Left hindlimb (tissue), 1 donor: ENCODE measurements around the gene TENM3.
"Not testable (repeated sequence)": the region's sequence is repeated elsewhere in the genome, so short reads cannot be mapped to it uniquely, and the experiment has no call there.

Experiments used
- DNase-seq: peaks from one replicate; pipeline ENCODE4 v3.0.0-alpha.2; 2018

The TENM3 gene

DNA sequence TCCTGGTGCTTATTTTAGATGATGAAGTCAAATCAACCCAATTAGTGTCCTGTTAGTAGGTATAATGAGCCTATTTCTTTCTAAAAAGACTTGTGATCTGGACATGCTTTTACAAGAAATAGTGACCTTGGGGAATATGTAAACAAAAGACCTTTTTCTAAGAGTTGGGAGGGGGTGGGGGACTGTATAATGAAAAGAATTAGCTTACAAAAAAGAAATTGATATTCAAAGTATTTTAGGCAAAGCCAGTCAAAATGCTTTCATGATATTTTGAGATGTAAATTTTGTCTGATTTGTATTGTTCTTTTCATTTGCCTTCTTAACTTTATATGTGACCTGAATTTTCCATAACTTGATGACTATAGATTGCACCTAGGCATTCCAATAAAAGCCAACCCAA lies 559.4 kb downstream of the TENM3 start:
- DNase-seq: no peak

- DNase-seq: no peak
These were observed 560.0 kb downstream of the TENM3 start for GRCh38 chr4:182803235-182803634.

- DNase-seq: no peak
These were observed 560.9 kb downstream of the TENM3 start for GRCh38 chr4:182804131-182804530.

DNA sequence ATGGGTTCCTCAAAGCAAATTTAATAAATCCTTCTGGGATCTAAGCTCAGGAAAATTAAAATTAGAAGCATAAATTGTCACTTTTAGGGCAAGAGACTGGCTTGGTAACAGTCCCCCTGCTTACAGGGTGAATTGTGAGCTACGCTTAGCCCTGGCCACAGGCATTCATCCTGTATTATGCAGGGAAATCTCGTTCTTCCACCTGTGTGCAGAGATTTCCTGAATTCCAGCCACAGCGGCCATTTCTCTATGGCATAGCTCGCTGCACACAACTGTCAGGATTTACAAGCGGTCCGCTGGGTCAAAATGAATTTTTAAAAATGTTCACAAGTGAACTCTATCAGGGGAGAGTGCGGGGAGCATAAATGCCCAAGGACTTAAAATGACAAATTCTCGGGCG lies 562.1 kb downstream of the TENM3 start:
- no peak for DNase-seq

DNA sequence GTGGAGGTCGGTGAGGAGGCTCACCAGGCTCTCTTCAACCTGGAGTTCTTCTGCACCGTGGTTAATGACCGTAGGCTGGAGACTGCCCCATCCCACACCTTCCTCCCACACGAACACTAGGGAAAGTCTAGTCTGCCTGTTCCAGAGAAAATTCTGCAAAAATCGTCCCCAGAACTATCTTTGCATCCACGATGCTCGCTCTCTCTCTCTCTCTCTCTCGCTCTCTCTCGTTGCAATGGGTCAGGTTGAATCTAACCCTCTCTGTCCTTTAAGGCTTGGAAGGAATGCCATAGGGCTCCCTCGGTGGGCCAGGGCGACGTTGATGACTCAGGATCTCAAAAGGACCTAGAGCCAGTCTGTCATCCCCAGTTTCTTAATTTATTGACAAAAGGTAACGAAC lies 562.5 kb downstream of the TENM3 start:
- DNase-seq: no peak

GRCh38 chr4:182806259-182807252 lies 563.4 kb downstream of the TENM3 start:
- peak; percentile 90 for DNase-seq

- no peak for DNase-seq
These were observed 564.1 kb downstream of the TENM3 start for GRCh38 chr4:182807346-182807745.

DNA sequence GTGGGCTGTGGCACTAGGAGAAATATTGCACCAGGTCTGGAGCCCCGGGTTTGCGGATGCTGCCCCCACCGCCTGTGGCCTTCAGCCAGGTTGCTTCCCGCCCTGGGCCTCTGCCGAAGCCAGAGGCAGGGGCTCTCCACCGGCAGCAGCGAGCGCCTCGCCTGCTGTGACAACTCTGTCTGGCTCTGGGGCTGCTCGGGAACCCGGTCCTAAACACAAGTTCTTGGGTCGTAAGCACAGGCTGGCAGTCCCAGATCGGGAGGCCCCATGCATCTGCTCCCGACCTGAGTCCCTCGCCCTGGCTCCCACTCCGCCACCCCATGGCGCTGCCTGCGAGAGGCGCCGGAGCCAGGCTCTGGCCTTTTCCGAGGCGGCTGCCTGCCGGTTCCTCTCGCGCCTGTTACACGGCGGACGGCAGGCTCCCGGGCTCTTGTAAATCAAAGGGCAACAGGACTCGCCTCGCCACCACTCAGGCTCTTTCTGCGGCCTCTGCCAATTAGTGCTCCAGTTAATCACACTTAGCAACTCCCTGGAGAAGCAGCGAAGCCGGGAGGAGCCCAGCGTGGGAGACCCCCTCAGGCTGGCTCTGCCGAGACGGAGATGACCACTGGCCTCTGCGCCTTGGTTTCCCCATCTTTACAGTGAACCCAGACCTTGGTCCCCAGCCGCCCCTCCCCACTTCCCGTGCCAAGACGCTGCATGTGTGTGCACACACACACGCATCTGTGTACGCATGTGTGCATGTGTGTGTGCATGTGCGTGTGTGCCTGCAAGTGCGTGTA lies 564.8 kb downstream of the TENM3 start:
- DNase-seq: no peak

DNA sequence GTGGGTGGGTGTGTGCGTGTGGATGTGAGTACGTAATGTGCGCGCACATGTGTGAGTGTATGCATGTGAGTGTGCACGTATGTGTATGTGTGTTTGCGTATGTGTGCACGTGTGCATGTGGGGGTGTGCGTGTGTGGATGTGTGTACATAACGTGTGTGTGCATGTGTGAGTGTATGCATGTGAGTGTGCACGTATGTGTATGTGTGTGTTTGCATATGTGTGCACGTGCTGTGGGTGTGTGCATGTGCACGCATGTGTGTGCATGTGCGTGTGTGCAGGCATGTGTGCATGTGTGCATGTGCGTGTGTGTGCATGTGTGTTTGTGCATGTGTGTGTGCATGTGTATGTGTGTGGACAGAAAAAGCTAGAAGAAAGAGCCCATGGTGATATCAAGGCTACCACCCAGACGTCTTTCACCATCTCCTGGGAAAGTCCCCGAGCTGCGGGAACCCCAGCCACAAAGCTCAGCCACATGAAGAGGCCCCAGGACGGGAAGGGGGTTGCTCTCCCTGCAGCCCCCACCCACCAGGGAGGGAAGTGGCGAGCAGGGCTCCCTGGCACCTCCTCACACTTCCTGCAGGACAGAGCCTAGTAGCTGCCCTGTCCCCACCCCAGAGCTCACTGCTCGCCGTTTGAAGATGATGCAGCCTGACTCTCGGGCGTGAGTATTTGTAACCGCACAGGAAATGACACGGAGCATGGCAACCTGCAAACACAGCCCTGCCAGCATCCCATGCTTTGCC lies 565.6 kb downstream of the TENM3 start:
- DNase-seq: no peak

DNA sequence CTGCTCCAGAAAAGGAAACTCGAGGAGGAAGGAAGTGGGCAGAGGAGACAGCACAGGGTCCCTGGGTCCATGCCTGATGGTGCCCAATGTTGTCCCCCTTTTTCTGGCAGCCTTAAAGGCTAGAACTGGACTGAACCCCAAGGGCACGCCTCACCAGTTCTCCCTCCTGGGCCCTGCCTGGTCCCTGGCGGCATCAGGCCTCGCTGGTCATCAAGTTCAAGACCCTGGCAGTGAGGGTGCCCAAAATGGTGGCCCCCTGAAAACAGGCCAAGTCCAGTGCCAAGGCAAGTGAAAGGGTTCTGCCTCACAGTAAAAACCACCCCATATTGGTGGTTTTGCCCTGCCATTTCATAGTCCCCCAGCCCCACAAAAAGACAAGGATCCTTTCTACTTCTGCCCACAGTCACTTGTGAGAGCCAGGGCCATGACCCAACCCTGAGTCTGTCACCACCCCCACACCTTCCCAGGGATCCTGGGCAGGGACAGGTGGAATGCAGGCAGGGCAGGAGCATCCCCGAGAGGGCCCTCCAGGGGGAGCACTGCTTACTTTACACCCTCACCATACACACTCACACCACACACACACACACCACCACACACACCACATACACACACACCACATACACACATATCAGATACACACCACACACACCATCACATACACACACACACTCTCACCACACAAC lies 566.4 kb downstream of the TENM3 start:
- no peak for DNase-seq

- DNase-seq: no peak
These were observed 567.0 kb downstream of the TENM3 start for GRCh38 chr4:182810103-182810615.

DNA sequence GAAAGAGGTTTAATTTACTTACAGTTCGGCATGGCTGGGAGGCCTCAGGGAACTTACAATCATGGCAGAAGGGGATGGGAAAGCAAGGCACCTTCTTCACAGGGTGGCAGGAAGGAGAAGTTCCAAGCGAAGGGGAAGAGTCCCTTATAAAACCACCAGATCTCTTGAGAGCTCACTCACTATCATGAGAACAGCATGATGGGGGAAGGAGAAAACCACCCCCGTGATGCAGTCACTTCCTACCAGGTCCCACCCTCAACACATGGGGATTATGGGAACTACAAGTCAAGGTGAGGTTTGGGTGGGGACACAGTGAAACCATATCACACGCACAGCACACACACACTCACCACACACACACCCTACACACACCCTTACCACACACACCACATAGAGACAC lies 569.7 kb downstream of the TENM3 start:
- no peak for DNase-seq

DNA sequence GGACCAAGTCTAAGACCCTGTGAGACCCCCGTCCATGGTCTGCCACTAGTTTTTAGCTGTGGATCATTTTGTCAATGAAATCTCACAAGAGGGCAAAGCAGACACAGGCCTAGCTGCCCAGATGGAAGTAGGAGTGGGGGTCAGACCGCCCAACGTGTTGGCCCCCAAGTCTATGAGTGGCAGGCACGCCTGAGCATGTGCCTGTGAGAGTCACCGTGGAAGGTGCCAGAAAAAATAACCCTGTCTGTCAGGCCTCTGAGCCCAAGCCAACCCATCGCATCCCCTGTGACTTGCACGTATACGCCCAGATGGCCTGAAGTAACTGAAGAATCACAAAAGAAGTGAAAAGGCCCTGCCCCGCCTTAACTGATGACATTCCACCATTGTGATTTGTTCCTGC lies 570.9 kb downstream of the TENM3 start:
- DNase-seq: not testable (repeated sequence)

GRCh38 chr4:182818926-182819730 lies 575.9 kb downstream of the TENM3 start:
- no peak for DNase-seq

GRCh38 chr4:182819751-182820150 lies 576.5 kb downstream of the TENM3 start:
- no peak for DNase-seq

GRCh38 chr4:182822554-182822953 lies 579.4 kb downstream of the TENM3 start:
- no peak for DNase-seq

- no peak for DNase-seq
These were observed 580.4 kb downstream of the TENM3 start for GRCh38 chr4:182823576-182823975.

GRCh38 chr4:182825003-182825402 lies 581.8 kb downstream of the TENM3 start:
- DNase-seq: no peak

DNA sequence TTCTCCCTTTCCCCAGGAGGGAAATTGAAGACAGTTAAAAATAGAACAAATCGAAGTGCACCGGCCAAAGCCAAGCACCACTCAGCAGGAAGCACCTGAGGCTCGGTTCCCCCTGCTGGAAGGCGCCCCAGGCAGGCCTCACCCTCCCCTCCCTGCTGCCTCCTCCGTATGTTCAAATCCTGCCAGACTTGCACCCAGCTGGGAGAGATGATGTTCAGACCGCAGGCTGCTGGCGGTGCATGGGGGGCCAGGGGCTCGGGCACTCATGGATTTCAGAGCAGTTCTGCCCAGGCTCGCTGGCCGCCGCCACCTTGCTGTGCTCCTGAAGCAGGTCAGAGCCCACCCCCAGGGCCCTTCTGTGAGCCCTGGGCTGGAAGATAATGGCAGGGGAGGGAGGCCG lies 582.6 kb downstream of the TENM3 start:
- no peak for DNase-seq

DNA sequence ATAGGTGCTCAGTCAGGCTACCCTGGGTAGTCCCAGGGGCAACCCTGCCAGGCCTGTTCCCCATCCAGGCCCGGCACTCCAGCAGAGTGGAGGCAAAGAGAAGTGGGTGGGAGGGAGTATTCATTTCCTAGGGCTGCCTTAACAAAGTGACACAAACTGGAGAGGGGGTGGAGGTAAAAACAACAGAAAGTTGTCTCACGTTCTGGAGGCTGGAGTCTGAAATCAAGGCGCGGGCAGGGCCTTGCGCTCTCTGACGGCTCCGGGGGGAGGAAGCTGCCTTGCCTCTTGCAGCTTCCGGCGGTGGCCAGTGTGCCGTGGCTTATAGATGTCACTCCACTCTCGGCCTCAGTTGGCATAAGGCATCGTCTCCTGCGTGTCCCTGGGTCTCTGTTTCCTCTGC lies 583.2 kb downstream of the TENM3 start:
- DNase-seq: no peak

DNA sequence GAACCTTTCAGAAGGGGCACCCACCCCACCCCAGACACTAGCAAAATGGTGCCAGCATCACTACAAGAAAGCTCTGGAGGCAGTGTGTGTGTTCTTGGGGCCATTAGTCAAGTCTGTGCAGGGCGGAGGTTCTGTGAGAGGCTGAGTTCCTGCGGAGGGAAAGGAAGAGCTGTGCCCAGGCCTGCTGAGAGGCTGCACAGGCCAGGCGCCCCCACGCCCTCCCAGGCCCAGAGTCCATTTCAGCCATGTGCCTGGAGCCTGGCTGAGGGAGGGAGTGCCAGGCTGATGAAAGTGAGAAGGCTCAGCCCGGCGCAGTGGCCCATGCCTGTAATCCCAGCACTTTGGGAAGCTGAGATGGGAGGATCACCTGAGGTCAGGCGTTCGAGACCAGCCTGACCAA lies 584.0 kb downstream of the TENM3 start:
- no peak for DNase-seq
